Ishikawa (cell line): ENCODE results near the gene ALDH3B2.

ENCODE experiments used
- CEBPB ChIP-seq: IDR thresholded peaks from 2 replicates; pipeline ENCODE4 v1.6.1; 2012
- CREB1 ChIP-seq: IDR thresholded peaks from 2 replicates; pipeline ENCODE4 v1.6.1; 2012; ENCODE audit warnings: low read depth
- EGR1 ChIP-seq: IDR thresholded peaks from 2 replicates; pipeline ENCODE4 v1.6.1; 2012
- EP300 ChIP-seq: IDR thresholded peaks from 2 replicates; pipeline ENCODE4 v1.6.1; 2012; ENCODE audit warnings: borderline replicate concordance
- FOXM1 ChIP-seq: IDR thresholded peaks from 2 replicates; pipeline ENCODE4 v1.6.1; 2012; ENCODE audit warnings: low read depth, borderline replicate concordance
- NFIC ChIP-seq: IDR thresholded peaks from 2 replicates; pipeline ENCODE4 v1.6.1; 2012
- RAD21 ChIP-seq: IDR thresholded peaks from 2 replicates; pipeline ENCODE4 v1.6.1; 2012; ENCODE audit warnings: low read depth
- TAF1 ChIP-seq: IDR thresholded peaks from 2 replicates; pipeline ENCODE4 v1.6.1; 2012; ENCODE audit warnings: low read depth, mild to moderate bottlenecking
- TCF12 ChIP-seq: IDR thresholded peaks from 2 replicates; pipeline ENCODE4 v1.6.1; 2012; ENCODE audit warnings: low read depth
- TEAD4 ChIP-seq: IDR thresholded peaks from 2 replicates; pipeline ENCODE4 v1.6.1; 2012
- YY1 ChIP-seq: IDR thresholded peaks from 2 replicates; pipeline ENCODE4 v1.6.1; 2012; ENCODE audit warnings: low read depth
- ZBTB7A ChIP-seq: IDR thresholded peaks from 2 replicates; pipeline ENCODE4 v1.6.1; 2012; ENCODE audit warnings: low read depth
- TF ChIP-seq, protein P1 (sequence below): IDR thresholded peaks from 2 replicates; pipeline ENCODE4 v1.6.1; 2012
- TF ChIP-seq, protein P2 (sequence below): IDR thresholded peaks from 2 replicates; pipeline ENCODE4 v1.6.1; 2012; ENCODE audit warnings: low read depth, mild to moderate bottlenecking
- TF ChIP-seq, protein P3 (sequence below): IDR thresholded peaks from 2 replicates; pipeline ENCODE4 v1.6.1; 2012

Gene ALDH3B2

DNA sequence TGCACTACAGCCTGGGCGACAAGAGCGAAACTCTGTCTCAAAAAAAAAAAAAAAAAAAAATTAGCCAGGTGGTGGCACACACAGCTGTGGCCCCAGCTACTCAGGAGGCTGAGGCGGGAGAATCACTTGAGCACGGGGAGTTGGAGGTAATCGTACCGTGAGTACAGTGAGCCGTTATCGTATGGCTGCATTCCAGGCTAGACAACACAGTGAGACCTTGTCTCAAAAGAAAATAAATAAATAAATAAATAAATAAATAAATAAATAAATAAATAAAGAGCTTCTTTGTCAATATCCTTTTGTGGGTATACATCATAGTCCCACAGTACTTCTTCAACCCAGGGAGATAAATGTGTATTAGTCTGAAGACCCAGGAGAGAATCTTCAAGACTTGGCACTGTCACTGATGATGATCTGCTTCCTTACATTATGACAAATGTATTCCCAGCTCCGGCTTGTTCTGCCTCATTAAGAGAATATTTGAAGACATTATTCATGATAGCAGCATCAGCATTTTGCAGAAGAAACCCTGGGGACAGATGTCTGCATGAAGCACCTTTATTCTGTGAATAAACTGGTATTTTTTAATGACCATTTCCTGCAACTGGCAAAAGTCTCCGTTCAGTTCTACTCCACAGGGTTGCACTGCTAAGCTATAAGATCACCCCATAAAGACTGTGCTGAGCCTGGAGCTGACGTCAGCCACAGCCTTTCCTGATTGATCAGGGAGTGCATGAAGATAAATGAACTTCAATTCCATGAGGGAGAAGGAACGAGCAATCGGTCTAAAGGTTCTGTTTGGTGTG is 22.2 kb downstream of the ALDH3B2 start:
- TF ChIP-seq EGR1 (no peak), CREB1 (no peak), CEBPB (no peak), FOXM1 (no peak), TCF12 (no peak), TEAD4 (no peak), NFIC (no peak), ZBTB7A (no peak), EP300 (no peak), TAF1 (no peak)
- TF ChIP-seq, protein P1, sequence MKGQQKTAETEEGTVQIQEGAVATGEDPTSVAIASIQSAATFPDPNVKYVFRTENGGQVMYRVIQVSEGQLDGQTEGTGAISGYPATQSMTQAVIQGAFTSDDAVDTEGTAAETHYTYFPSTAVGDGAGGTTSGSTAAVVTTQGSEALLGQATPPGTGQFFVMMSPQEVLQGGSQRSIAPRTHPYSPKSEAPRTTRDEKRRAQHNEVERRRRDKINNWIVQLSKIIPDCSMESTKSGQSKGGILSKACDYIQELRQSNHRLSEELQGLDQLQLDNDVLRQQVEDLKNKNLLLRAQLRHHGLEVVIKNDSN = no peak
- TF ChIP-seq, protein P2, sequence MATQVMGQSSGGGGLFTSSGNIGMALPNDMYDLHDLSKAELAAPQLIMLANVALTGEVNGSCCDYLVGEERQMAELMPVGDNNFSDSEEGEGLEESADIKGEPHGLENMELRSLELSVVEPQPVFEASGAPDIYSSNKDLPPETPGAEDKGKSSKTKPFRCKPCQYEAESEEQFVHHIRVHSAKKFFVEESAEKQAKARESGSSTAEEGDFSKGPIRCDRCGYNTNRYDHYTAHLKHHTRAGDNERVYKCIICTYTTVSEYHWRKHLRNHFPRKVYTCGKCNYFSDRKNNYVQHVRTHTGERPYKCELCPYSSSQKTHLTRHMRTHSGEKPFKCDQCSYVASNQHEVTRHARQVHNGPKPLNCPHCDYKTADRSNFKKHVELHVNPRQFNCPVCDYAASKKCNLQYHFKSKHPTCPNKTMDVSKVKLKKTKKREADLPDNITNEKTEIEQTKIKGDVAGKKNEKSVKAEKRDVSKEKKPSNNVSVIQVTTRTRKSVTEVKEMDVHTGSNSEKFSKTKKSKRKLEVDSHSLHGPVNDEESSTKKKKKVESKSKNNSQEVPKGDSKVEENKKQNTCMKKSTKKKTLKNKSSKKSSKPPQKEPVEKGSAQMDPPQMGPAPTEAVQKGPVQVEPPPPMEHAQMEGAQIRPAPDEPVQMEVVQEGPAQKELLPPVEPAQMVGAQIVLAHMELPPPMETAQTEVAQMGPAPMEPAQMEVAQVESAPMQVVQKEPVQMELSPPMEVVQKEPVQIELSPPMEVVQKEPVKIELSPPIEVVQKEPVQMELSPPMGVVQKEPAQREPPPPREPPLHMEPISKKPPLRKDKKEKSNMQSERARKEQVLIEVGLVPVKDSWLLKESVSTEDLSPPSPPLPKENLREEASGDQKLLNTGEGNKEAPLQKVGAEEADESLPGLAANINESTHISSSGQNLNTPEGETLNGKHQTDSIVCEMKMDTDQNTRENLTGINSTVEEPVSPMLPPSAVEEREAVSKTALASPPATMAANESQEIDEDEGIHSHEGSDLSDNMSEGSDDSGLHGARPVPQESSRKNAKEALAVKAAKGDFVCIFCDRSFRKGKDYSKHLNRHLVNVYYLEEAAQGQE = no peak
- TF ChIP-seq, protein P3, sequence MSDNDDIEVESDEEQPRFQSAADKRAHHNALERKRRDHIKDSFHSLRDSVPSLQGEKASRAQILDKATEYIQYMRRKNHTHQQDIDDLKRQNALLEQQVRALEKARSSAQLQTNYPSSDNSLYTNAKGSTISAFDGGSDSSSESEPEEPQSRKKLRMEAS = no peak

DNA sequence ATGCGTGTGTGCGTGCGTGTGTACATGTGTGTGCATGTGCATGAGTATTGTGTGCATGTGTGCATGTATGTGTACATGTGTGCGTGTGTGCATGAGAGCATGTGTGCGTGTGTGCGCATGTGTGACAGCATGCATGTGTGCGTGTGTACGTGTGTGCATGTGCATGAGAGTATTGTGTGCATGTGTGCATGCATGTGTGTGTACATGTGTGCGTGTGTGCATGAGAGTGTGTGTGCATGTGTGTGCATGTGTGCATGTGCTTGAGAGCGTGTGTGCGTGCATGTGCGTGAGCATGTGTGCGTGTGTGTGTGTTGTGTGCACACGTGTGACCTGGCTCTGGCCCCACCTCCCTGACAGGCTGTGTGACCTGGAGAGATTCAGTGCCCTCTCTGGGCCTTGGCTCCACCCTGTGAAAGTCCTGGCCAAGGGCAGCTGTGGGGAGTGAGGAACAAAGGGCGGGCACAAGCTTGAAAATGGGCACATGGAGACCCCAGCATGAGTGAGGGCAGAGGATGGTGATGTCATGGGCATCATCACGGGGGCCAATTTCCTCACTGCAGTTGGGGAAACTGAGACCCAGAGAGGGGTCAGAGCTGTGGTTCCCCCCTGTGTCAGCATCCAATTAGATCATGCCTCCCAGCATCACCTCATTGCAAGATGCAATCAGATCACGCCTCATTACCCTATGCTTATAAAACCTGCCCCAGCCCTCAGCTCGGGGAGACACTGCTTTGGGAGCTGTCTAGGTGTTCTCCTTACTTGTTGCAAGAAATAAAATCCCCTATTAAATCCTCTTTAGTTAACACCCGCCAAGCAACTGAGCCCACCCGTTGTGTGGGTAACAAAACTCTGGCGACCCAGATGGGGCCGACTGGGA is 24.6 kb downstream of the ALDH3B2 start:
- TF ChIP-seq TCF12 (no peak), ZBTB7A (no peak), YY1 (no peak), TAF1 (no peak), CREB1 (no peak), FOXM1 (no peak), RAD21 (no peak), EGR1 (no peak), NFIC (no peak)
- TF ChIP-seq, protein P2 = no peak
- TF ChIP-seq, protein P3 = no peak

DNA sequence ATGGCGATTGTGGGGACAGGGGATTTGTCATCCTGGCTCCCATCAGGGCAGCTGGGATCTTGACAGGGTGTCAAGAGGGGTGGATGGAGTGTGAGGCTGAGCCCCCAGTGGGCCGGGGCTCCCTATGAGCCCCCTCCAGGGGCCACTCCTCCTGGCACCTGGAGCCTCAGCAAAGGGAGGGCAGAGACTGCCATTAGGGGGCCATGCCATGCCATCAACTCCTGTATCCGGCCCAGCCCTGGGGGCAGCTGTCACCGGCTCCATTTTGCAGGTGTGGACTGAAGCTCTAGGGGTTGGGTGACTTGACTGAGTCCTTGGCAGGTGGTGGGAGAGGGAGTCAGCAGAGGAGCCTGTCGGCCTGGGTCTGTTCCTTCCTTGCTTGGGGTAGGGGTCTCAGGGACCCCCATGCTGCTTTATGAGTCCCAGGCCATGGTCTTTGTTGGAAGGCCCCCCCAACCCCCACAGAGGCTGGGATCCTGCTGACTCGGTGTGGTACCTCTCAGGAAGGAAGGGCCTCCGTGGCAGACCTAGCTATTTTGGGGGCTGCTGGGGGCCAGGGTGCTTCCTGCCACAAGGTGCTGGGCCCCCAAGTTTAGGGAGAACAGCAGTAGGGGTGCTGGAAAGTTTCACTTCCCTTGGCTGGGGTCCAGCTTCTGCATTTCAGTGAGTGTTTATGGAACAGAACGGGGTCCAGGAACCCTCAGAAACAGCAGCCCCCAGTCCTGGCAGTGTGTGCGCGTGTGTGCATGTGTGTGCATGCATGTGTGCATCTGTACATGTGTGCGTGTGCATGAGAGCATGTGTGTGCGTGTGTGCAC is 25.4 kb downstream of the ALDH3B2 start:
- TF ChIP-seq NFIC (no peak), EP300 (no peak), CREB1 (no peak), EGR1 (no peak), YY1 (no peak), FOXM1 (no peak), TCF12 (no peak), TAF1 (no peak), ZBTB7A (no peak), TEAD4 (no peak)
- TF ChIP-seq, protein P2 = no peak
- TF ChIP-seq, protein P1 = no peak
- TF ChIP-seq, protein P3 = no peak
